Keratinocyte (primary cell): ENCODE measurements around the gene TTLL4. TPM values are rescaled to one million over a fixed set of nuclear protein-coding genes. Genes with fewer than 3 reads are reported as not detected.

Experiments used
- DNase-seq: peaks from one replicate; pipeline ENCODE4 v3.0.0-alpha.2; 2011; ENCODE audit warnings: low read depth, missing footprints, low spot score
- FAIRE-seq: peaks from 2 replicates; lab custom pipeline; 2011; peaks lifted over from hg19 to GRCh38; lab: Jason Lieb, UNC
- H2AFZ ChIP-seq: 2 replicates; pipeline ENCODE4 v1.6.0; 2012; ENCODE audit warnings: low read length, control low read depth, inconsistent platforms; ENCODE audit not compliant: control insufficient read depth
- H3K27ac ChIP-seq: 2 replicates; pipeline ENCODE4 v1.5.1; 2011; ENCODE audit warnings: low read length; ENCODE audit not compliant: control insufficient read depth, insufficient read depth
- H3K27me3 ChIP-seq: 3 replicates; pipeline ENCODE4 v1.6.0; 2011; ENCODE audit warnings: low read length; ENCODE audit not compliant: control insufficient read depth, insufficient read depth; ENCODE audit errors: extremely low read depth
- H3K36me3 ChIP-seq, 2 experiments: 2 replicates in 1 of 2; 3 replicates in 1 of 2; pipeline ENCODE4 v1.5.1; 2011; ENCODE audit warnings: low read length in 2 of 2, mild to moderate bottlenecking in 1 of 2; ENCODE audit not compliant: control insufficient read depth in 2 of 2, insufficient read depth in 2 of 2; ENCODE audit errors: extremely low read depth in 1 of 2
- H3K4me1 ChIP-seq: 3 replicates; pipeline ENCODE4 v1.5.1; 2011; ENCODE audit warnings: low read length; ENCODE audit not compliant: control insufficient read depth, insufficient read depth; ENCODE audit errors: extremely low read depth
- H3K4me2 ChIP-seq: 3 replicates; pipeline ENCODE4 v1.6.0; 2011; ENCODE audit warnings: low read depth, low read length; ENCODE audit not compliant: control insufficient read depth, insufficient read depth; ENCODE audit errors: extremely low read depth
- H3K4me3 ChIP-seq, 3 experiments: fragments of 200-600 bp in 1 of 3; sonication (generic) in 1 of 3; 2 replicates in 2 of 3; 3 replicates in 1 of 3; pipeline ENCODE4 v1.5.1; 2011 to 2016; ENCODE audit warnings: low read length in 3 of 3, mild to moderate bottlenecking in 3 of 3, control low read depth in 2 of 3, inconsistent platforms in 1 of 3, low read depth in 1 of 3, mixed read lengths in 1 of 3, mixed run types in 1 of 3, moderate library complexity in 1 of 3; ENCODE audit not compliant: control insufficient read depth in 2 of 3, insufficient read depth in 2 of 3; ENCODE audit errors: extremely low read depth in 1 of 3
- H3K79me2 ChIP-seq: 2 replicates; pipeline ENCODE4 v1.6.0; 2012; ENCODE audit warnings: low read length; ENCODE audit not compliant: control insufficient read depth, insufficient read depth
- H3K9ac ChIP-seq: 3 replicates; pipeline ENCODE4 v1.6.0; 2011; ENCODE audit warnings: low read length; ENCODE audit not compliant: control insufficient read depth, insufficient read depth; ENCODE audit errors: extremely low read depth
- H3K9me1 ChIP-seq: 3 replicates; pipeline ENCODE4 v1.6.0; 2011; ENCODE audit warnings: low read length; ENCODE audit not compliant: control insufficient read depth, insufficient read depth; ENCODE audit errors: extremely low read depth
- H3K9me3 ChIP-seq: 2 replicates; pipeline ENCODE4 v1.5.1; 2012; ENCODE audit warnings: low read depth, low read length; ENCODE audit not compliant: control insufficient read depth
- H4K20me1 ChIP-seq: 3 replicates; pipeline ENCODE4 v1.6.0; 2011; ENCODE audit warnings: low read length; ENCODE audit not compliant: control insufficient read depth, insufficient read depth; ENCODE audit errors: extremely low read depth
- EZH2 ChIP-seq: IDR thresholded peaks from one replicate; pipeline ENCODE4 v1.6.1; 2012; ENCODE audit warnings: inconsistent platforms, mild to moderate bottlenecking, low read length, moderate library complexity
- dilution Hi-C: fragments of 300-500 bp; cut with MboI; formaldehyde crosslinking; loops from one replicate; pipeline ENCODE4 v1.7.0; 2020; ENCODE audit warnings: low sequenced_read_pairs; ENCODE audit not compliant: extremely low pct_ligation_motif_present
- polyA plus RNA-seq, 5 experiments: library from polyadenylated mRNA; depleted of rRNA in 3 of 5; stranded (reverse) in 3 of 5; stranded (forward) in 1 of 5; unstranded in 1 of 5; fragments of >200 nt; gene quantifications; 1 replicate in 1 of 5; 2 replicates in 3 of 5; 3 replicates in 1 of 5; pipeline versions ENCODE4 v1.2.1 to v1.2.3, GENCODE V29; 2011 to 2012; ENCODE audit warnings: missing spikeins in 2 of 5, low read depth in 1 of 5, low replicate concordance in 1 of 5
- TF ChIP-seq, protein P1 (sequence below), 3 experiments: IDR thresholded peaks in 1 of 3; conservative IDR thresholded peaks in 1 of 3; optimal IDR thresholded peaks in 1 of 3; 2 replicates in 2 of 3; 3 replicates in 1 of 3; pipeline versions ENCODE3 to v1.5.1; 2011; ENCODE audit warnings: low read length in 3 of 3, mild to moderate bottlenecking in 3 of 3, moderate library complexity in 2 of 3, control low read depth in 1 of 3, inconsistent platforms in 1 of 3; ENCODE audit not compliant: insufficient read depth in 2 of 3; ENCODE audit errors: extremely low read depth in 1 of 3

The TTLL4 gene
- polyA plus RNA-seq, 1 donor (not counting 4 experiments of a cell fraction or from before 2014, with no cell fraction given): 20.1 TPM

DNA sequence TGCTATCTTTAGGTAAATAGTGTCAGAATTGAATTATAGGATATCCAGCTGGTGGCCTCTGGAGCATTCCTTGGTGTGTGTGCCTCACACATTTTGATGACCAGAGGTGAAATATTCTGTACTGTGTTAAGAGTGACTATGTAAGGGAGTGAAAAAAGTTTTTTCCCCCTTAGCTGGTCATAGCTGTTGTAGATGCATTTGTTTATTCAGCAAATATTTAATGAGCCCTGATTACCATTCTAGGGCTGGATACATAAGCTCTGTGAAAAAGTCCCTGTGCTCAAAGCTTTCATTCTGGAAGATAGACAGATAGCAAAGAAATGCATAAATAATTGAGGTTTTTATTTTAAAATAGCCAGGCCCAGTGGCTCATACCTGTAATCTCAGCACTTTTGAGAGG, 10.9 kb downstream of the TTLL4 start:
- no peak for FAIRE-seq
- no peaks in the 10 kb centered on the region for H3K9me3 ChIP-seq
- H3K9me1 ChIP-seq: no peaks in the 10 kb centered on the region
- H4K20me1 ChIP-seq: no peaks in the 10 kb centered on the region
- DNase-seq: no peak
- dilution Hi-C loops: no loop called here
- no peak overlapping the region for H3K27ac ChIP-seq
- no peak overlapping the region for H2AFZ ChIP-seq
- H3K36me3 ChIP-seq: peaks cover 2 to 5% of the 10 kb centered on the region in 2 experiments
- no peak overlapping the region for H3K4me2 ChIP-seq
- no peaks in the 10 kb centered on the region for H3K27me3 ChIP-seq
- H3K4me3 ChIP-seq: no peak overlapping the region
- no peak overlapping the region for H3K9ac ChIP-seq
- H3K4me1 ChIP-seq: peaks cover 10% of the 10 kb centered on the region
- H3K79me2 ChIP-seq: peaks cover 91% of the 10 kb centered on the region
- TF ChIP-seq, protein P1, sequence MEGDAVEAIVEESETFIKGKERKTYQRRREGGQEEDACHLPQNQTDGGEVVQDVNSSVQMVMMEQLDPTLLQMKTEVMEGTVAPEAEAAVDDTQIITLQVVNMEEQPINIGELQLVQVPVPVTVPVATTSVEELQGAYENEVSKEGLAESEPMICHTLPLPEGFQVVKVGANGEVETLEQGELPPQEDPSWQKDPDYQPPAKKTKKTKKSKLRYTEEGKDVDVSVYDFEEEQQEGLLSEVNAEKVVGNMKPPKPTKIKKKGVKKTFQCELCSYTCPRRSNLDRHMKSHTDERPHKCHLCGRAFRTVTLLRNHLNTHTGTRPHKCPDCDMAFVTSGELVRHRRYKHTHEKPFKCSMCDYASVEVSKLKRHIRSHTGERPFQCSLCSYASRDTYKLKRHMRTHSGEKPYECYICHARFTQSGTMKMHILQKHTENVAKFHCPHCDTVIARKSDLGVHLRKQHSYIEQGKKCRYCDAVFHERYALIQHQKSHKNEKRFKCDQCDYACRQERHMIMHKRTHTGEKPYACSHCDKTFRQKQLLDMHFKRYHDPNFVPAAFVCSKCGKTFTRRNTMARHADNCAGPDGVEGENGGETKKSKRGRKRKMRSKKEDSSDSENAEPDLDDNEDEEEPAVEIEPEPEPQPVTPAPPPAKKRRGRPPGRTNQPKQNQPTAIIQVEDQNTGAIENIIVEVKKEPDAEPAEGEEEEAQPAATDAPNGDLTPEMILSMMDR (optimal IDR thresholded peaks at IDR 0.05 in 1 of 3, IDR thresholded peaks at IDR 0.05 in 1 of 3, conservative IDR thresholded peaks at IDR 0.05 in 1 of 3; ENCODE audit: extremely low read depth in 1 of 3, insufficient read depth in 2 of 3, low read length in 3 of 3): no peak
- no peak for TF ChIP-seq EZH2

DNA sequence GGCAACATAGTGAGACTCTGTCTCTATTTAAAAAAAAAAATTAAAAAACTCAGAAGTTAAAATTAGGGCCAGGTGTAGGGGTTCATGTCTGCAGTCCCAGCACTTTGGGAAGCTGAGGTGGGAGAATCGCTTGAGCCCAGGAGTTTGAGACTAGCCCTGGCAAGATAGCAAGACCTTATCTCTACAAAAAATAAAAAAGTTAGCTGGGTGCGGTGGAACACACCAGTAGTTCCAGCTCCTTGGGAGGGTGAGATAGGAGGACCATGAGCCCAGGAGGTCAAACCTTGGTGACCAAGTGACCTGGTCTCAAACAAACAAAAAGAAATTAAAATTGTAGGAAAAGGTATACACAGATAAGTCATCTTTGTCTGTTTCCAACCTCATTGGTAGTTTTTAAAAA, 11.3 kb downstream of the TTLL4 start:
- no peaks in the 10 kb centered on the region for H3K27me3 ChIP-seq
- peaks cover 92% of the 10 kb centered on the region for H3K79me2 ChIP-seq
- H3K36me3 ChIP-seq: peaks cover 2 to 5% of the 10 kb centered on the region in 2 experiments
- no peak overlapping the region for H3K9ac ChIP-seq
- no peak for FAIRE-seq
- no peaks in the 10 kb centered on the region for H3K9me3 ChIP-seq
- no peak overlapping the region for H2AFZ ChIP-seq
- dilution Hi-C loops: no loop called here
- H3K4me1 ChIP-seq: peaks cover 7% of the 10 kb centered on the region
- no peaks in the 10 kb centered on the region for H4K20me1 ChIP-seq
- TF ChIP-seq, protein P1 (optimal IDR thresholded peaks at IDR 0.05 in 1 of 3, IDR thresholded peaks at IDR 0.05 in 1 of 3, conservative IDR thresholded peaks at IDR 0.05 in 1 of 3; ENCODE audit: extremely low read depth in 1 of 3, insufficient read depth in 2 of 3, low read length in 3 of 3): no peak
- TF ChIP-seq EZH2: no peak
- no peaks in the 10 kb centered on the region for H3K9me1 ChIP-seq
- DNase-seq: no peak
- no peak overlapping the region for H3K4me3 ChIP-seq
- H3K4me2 ChIP-seq: no peak overlapping the region
- H3K27ac ChIP-seq: no peak overlapping the region
